ENCODE data around the gene RAP1GDS1. TPM values are rescaled to one million over a fixed set of nuclear protein-coding genes. Genes with fewer than 3 reads are reported as not detected.

Gene RAP1GDS1
- total RNA-seq, 2 donors from 2014 or later, result 34.0 to 37.9 TPM

- WGBS, 2 experiments (ENCODE audit: insufficient coverage in 1 of 2, insufficient read length in 1 of 2), result 96 to 98% methylated on average over 6 of the region's 6 CpGs
- H3K27me3 Mint-ChIP-seq (ENCODE audit: insufficient read depth), result no peaks in the 10 kb centered on the region
- Histone ChIP-seq H3K4me1 (ENCODE audit: control insufficient read depth, insufficient read depth, low read length) (no peaks in the 10 kb centered on the region), H3K27me3 (ENCODE audit: control insufficient read depth, insufficient read depth, low read length, poor library complexity, severe bottlenecking) (no peaks in the 10 kb centered on the region), H3K36me3 (ENCODE audit: control insufficient read depth, insufficient read depth, low read length) (peaks cover 31% of the 10 kb centered on the region), H3K9me3 (ENCODE audit: control insufficient read depth, low read length) (no peaks in the 10 kb centered on the region), H3K27ac (ENCODE audit: low read depth, low read length) (no peak overlapping the region), H3K9ac (ENCODE audit: extremely low read depth, low read length, poor library complexity, severe bottlenecking) (no peak overlapping the region), H3K4me3 (ENCODE audit: low read length) (no peak overlapping the region)
- no peak overlapping the region for H3K27ac Mint-ChIP-seq
- H3K9me3 Mint-ChIP-seq, result no peaks in the 10 kb centered on the region
- no peak for DNase-seq
- no peak overlapping the region for H3K4me3 Mint-ChIP-seq
- H3K36me3 Mint-ChIP-seq (ENCODE audit: low read depth), result peaks cover 41% of the 10 kb centered on the region
- no peak for TF ChIP-seq CTCF (conservative IDR thresholded peaks at IDR 0.05)
- H3K4me1 Mint-ChIP-seq, result no peaks in the 10 kb centered on the region
These were observed 173.6 kb downstream of the RAP1GDS1 start for GRCh38 chr4:98434816-98435215.

DNA sequence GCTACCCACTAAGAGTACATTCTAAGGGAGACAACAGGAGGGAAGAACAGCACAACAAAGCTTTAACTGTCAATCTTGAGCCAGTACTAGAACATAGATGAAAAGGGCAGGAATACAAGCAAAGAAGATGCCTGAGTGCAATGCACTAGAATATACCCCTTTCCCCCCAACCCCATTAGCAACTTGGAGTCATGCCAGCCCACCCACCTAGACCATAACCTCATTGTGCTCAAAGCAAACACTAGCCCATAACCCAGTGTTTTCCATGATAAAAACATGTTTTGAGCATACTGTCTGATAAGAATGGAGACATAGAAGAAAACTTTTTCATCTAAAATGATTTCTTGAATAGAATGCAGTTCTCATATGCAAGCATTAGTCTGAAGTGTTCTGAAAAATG is 183.2 kb downstream of the RAP1GDS1 start:
- no peaks in the 10 kb centered on the region for H3K27me3 ChIP-seq (ENCODE audit: control insufficient read depth, insufficient read depth, low read length, poor library complexity, severe bottlenecking)
- peaks cover 25% of the 10 kb centered on the region for H3K36me3 Mint-ChIP-seq (ENCODE audit: low read depth)
- no peaks in the 10 kb centered on the region for H3K9me3 ChIP-seq (ENCODE audit: control insufficient read depth, low read length)
- H3K27me3 Mint-ChIP-seq (ENCODE audit: insufficient read depth), result no peaks in the 10 kb centered on the region
- no peaks in the 10 kb centered on the region for H3K9me3 Mint-ChIP-seq
- H3K4me1 Mint-ChIP-seq, result no peaks in the 10 kb centered on the region
- H3K4me1 ChIP-seq (ENCODE audit: control insufficient read depth, insufficient read depth, low read length), result no peaks in the 10 kb centered on the region
- no peak overlapping the region for H3K27ac ChIP-seq (ENCODE audit: low read depth, low read length)
- no peak overlapping the region for H3K4me3 Mint-ChIP-seq
- DNase-seq, result no peak
- no peak overlapping the region for H3K27ac Mint-ChIP-seq
- no peak overlapping the region for H3K9ac ChIP-seq (ENCODE audit: extremely low read depth, low read length, poor library complexity, severe bottlenecking)
- no peak overlapping the region for H3K4me3 ChIP-seq (ENCODE audit: low read length)
- TF ChIP-seq CTCF (conservative IDR thresholded peaks at IDR 0.05), result no peak
- H3K36me3 ChIP-seq (ENCODE audit: control insufficient read depth, insufficient read depth, low read length), result peaks cover 23% of the 10 kb centered on the region

DNA sequence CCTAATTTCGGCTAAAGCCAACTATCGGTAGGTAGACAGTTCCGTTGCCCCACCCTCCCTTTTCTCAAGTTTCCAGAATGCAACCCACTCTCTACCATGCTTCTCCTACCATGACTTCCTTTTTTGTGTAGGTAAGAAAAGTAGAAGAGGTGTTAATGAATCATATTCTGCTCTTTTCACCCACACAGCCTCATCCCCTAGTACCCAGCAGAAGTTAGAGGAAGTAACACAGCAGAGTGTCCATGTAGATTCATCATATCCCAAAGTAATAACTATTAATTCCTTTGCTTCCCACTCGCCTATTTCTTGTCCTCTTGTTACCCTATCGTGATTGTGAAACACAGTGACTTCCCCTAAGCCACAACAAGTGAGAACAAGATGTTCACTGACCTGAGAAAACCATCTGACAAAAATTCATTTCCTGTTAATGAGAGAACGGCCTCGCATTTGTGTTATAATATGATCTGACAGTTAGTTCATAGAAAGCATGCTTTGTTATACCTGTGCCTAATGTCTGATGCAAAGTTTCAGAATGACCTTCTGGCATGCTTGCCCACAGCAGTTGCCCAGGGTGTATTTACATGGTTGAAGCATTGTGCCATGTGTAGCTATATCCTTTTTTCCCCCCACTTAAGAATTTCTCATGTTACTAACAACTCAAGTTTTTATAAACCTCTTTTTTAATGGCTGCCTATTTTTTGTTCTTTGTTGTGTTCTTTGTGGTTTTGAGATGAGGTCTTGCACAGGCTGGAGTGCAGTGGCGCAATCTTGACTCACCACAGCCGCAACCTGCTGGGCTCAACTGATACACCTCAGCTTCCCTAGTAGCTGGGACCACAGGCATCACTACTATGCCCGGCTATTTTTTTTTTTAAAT is 185.6 kb downstream of the RAP1GDS1 start:
- no peak overlapping the region for H3K27ac Mint-ChIP-seq
- H3K27me3 Mint-ChIP-seq (ENCODE audit: insufficient read depth), result no peaks in the 10 kb centered on the region
- Histone ChIP-seq H3K4me3 (ENCODE audit: low read length) (no peak overlapping the region), H3K27ac (ENCODE audit: low read depth, low read length) (no peak overlapping the region), H3K4me1 (ENCODE audit: control insufficient read depth, insufficient read depth, low read length) (no peaks in the 10 kb centered on the region), H3K36me3 (ENCODE audit: control insufficient read depth, insufficient read depth, low read length) (peaks cover 13% of the 10 kb centered on the region), H3K27me3 (ENCODE audit: control insufficient read depth, insufficient read depth, low read length, poor library complexity, severe bottlenecking) (no peaks in the 10 kb centered on the region), H3K9ac (ENCODE audit: extremely low read depth, low read length, poor library complexity, severe bottlenecking) (no peak overlapping the region), H3K9me3 (ENCODE audit: control insufficient read depth, low read length) (no peaks in the 10 kb centered on the region)
- TF ChIP-seq CTCF (conservative IDR thresholded peaks at IDR 0.05), result no peak
- H3K36me3 Mint-ChIP-seq (ENCODE audit: low read depth), result peaks cover 17% of the 10 kb centered on the region
- no peak overlapping the region for H3K4me3 Mint-ChIP-seq
- WGBS, 2 experiments (ENCODE audit: insufficient coverage in 1 of 2, insufficient read length in 1 of 2), result 91 to 100% methylated on average over 1 to 10 of the region's 10 CpGs
- H3K9me3 Mint-ChIP-seq, result no peaks in the 10 kb centered on the region
- H3K4me1 Mint-ChIP-seq, result no peaks in the 10 kb centered on the region
- no peak for DNase-seq
